Mammary epithelial cell (primary cell): ENCODE measurements around the gene AIP.

Source experiments
- EZH2 ChIP-seq: IDR thresholded peaks from 2 replicates; pipeline ENCODE4 v1.6.1; 2012; ENCODE audit warnings: low read length, inconsistent platforms, borderline replicate concordance
- TF ChIP-seq, protein P1 (sequence below), 2 donors: IDR thresholded peaks in 1 of 2; conservative IDR thresholded peaks in 1 of 2; 2 replicates each; pipeline ENCODE4 v1.5.1; 2011 to 2012; ENCODE audit warnings: inconsistent platforms in 2 of 2, low read length in 2 of 2, mild to moderate bottlenecking in 2 of 2, control low read depth in 1 of 2, low read depth in 1 of 2; ENCODE audit not compliant: insufficient read depth in 1 of 2; ENCODE audit errors: extremely low read depth in 1 of 2

DNA sequence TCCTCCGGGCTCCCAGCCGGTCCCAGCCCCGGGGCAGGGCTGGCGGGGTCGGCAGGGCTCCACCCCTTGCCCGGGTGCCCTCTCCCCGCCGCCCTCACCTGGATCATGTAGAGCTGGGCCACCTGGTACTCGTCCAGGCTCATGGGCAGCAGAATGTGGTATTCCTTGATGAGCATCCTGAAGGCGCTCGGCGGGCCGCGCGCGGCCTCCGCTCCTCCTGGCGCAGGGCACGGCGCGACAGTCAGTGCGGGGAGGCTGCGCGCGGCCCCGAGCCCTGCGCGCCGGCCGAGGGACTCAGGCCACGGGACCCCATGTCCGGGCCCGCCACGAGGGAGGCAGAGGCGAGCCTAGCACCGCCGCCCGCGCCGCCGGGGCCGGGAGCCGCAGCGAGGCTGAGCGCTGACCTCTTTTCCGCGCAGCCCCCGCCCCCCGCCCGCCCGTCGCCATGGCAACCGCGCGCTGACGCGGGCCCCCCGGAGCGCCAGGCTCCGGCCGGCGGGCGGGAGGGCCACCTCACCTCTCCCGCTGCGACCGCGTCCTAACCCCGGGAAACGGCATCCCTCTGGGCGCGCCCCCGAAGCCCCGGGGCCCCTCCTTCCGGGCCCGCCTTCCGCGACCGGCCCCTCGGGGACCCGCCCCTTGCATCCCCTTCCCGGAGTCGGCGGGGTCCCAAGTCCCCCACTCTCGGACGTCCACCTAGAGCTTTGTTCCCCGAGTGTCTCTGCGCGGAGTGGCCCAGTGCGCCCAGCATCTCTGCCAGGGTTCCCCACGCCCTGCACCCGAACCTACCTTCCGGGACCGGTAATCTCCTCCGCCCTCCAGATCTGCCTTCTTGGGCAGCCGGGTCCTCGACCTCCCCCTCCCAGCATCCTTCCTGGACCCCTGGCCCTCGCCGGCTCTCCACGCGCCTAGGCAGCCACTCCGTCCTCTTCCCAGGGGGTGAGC, 21.5 kb downstream of the AIP start:
- TF ChIP-seq, protein P1, sequence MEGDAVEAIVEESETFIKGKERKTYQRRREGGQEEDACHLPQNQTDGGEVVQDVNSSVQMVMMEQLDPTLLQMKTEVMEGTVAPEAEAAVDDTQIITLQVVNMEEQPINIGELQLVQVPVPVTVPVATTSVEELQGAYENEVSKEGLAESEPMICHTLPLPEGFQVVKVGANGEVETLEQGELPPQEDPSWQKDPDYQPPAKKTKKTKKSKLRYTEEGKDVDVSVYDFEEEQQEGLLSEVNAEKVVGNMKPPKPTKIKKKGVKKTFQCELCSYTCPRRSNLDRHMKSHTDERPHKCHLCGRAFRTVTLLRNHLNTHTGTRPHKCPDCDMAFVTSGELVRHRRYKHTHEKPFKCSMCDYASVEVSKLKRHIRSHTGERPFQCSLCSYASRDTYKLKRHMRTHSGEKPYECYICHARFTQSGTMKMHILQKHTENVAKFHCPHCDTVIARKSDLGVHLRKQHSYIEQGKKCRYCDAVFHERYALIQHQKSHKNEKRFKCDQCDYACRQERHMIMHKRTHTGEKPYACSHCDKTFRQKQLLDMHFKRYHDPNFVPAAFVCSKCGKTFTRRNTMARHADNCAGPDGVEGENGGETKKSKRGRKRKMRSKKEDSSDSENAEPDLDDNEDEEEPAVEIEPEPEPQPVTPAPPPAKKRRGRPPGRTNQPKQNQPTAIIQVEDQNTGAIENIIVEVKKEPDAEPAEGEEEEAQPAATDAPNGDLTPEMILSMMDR (conservative IDR thresholded peaks at IDR 0.05 in 1 of 2, IDR thresholded peaks at IDR 0.05 in 1 of 2; ENCODE audit: extremely low read depth in 1 of 2, insufficient read depth in 1 of 2, low read depth in 1 of 2, low read length in 2 of 2), result no peak
- TF ChIP-seq EZH2, result no peak
